Endothelial cell of umbilical vein (primary cell): ENCODE data around the gene PSMD13.

Source experiments
- EZH2 ChIP-seq: IDR thresholded peaks from 2 replicates; pipeline ENCODE4 v1.6.1; 2012; ENCODE audit warnings: borderline replicate concordance, low read depth, mild to moderate bottlenecking, moderate library complexity, low read length, inconsistent platforms; ENCODE audit not compliant: severe bottlenecking
- FOS ChIP-seq: IDR thresholded peaks from 2 replicates; pipeline ENCODE4 v1.6.1; 2011; ENCODE audit warnings: mild to moderate bottlenecking, low read length, moderate library complexity, borderline replicate concordance; ENCODE audit not compliant: insufficient read depth
- GATA2 ChIP-seq: IDR thresholded peaks from 2 replicates; pipeline ENCODE4 v1.7.0; 2011; ENCODE audit warnings: low read depth, mild to moderate bottlenecking, moderate library complexity, mixed read lengths, low read length; ENCODE audit not compliant: insufficient read length, insufficient read depth
- MYC ChIP-seq: IDR thresholded peaks from one replicate; pipeline ENCODE4 v1.6.1; 2011; ENCODE audit warnings: mild to moderate bottlenecking, low read depth, low read length
- POLR2A ChIP-seq: IDR thresholded peaks from 2 replicates; pipeline ENCODE4 v1.6.1; 2012; ENCODE audit warnings: low read depth, mild to moderate bottlenecking, control low read depth, low read length
- POLR2AphosphoS5 ChIP-seq: IDR thresholded peaks from 2 replicates; pipeline ENCODE4 v1.6.1; 2012; ENCODE audit warnings: low read depth, mild to moderate bottlenecking, control low read depth, low read length, moderate library complexity; ENCODE audit not compliant: insufficient read depth
- TF ChIP-seq, protein P1 (sequence below), 2 donors: IDR thresholded peaks; 1 replicate in 1 of 2; 2 replicates in 1 of 2; pipeline ENCODE4 v1.5.1; 2011; ENCODE audit warnings: low read length in 2 of 2, mild to moderate bottlenecking in 2 of 2, moderate library complexity in 2 of 2, control low read depth in 1 of 2, inconsistent platforms in 1 of 2, low read depth in 1 of 2; ENCODE audit not compliant: insufficient read depth in 1 of 2; ENCODE audit errors: extremely low read depth in 1 of 2
- TF ChIP-seq, protein P2 (sequence below): IDR thresholded peaks from 2 replicates; pipeline ENCODE4 v1.6.1; 2011; ENCODE audit not compliant: insufficient read depth, insufficient read length

DNA sequence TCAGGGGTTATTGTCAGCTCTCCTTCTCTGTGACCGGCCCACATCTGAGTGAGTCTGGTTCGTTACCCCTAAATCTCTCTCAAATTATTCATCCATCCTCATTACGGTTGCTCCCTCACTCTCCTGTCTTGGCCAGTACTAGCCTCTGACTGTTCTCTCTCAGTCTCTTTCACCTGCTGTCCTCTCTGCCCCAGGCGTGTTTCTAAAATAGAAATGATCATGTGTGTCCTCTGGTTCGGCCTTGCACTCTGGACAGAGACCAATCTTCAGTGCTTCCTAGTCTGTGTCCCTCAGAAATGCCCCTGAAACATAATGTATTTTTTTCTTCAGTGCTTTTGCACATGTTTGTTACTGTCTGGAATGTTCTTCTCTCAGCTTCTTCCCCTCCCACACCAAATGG is 4.9 kb downstream of the PSMD13 start:
- TF ChIP-seq, protein P1, sequence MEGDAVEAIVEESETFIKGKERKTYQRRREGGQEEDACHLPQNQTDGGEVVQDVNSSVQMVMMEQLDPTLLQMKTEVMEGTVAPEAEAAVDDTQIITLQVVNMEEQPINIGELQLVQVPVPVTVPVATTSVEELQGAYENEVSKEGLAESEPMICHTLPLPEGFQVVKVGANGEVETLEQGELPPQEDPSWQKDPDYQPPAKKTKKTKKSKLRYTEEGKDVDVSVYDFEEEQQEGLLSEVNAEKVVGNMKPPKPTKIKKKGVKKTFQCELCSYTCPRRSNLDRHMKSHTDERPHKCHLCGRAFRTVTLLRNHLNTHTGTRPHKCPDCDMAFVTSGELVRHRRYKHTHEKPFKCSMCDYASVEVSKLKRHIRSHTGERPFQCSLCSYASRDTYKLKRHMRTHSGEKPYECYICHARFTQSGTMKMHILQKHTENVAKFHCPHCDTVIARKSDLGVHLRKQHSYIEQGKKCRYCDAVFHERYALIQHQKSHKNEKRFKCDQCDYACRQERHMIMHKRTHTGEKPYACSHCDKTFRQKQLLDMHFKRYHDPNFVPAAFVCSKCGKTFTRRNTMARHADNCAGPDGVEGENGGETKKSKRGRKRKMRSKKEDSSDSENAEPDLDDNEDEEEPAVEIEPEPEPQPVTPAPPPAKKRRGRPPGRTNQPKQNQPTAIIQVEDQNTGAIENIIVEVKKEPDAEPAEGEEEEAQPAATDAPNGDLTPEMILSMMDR (IDR thresholded peaks at IDR 0.05; ENCODE audit: extremely low read depth in 1 of 2, insufficient read depth in 1 of 2, low read depth in 1 of 2, low read length in 2 of 2): no peak
- no peak for TF ChIP-seq EZH2
- no peak for TF ChIP-seq POLR2A
- TF ChIP-seq, protein P2, sequence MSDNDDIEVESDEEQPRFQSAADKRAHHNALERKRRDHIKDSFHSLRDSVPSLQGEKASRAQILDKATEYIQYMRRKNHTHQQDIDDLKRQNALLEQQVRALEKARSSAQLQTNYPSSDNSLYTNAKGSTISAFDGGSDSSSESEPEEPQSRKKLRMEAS: no peak
- TF ChIP-seq FOS: no peak
- TF ChIP-seq POLR2AphosphoS5: no peak
- no peak for TF ChIP-seq MYC
- no peak for TF ChIP-seq GATA2
